Endothelial cell of umbilical vein (primary cell): ENCODE data around the gene DPYD. TPM values are rescaled to one million over a fixed set of nuclear protein-coding genes. Genes with fewer than 3 reads are reported as not detected.

Source experiments
- BruUV-seq: library from RNA; stranded (reverse); fragments of 400-500 nt; replicated peaks from 2 replicates; lab custom pipeline; 2021; lab: Mats Ljungman, UMichigan
- CTCF ChIA-PET: fragments of 300-600, 350-600 bp; sonication (Branson Sonifier 250); formaldehyde crosslinking; loops from one replicate; lab custom pipeline; 2021; ENCODE audit warnings: antibody characterized with exemption, inconsistent platforms; lab: Charles Lee
- POLR2A ChIA-PET: fragments of 300-600, 350-600 bp; sonication (Branson Sonifier 250); formaldehyde crosslinking; loops from one replicate; lab custom pipeline; 2021; ENCODE audit warnings: antibody characterized with exemption, inconsistent platforms; lab: Charles Lee
- DNase-seq: peaks from one replicate; pipeline ENCODE4 v3.0.0-alpha.2; 2011; ENCODE audit warnings: low read depth, low spot score
- FAIRE-seq: peaks from 2 replicates; lab custom pipeline; 2011; peaks lifted over from hg19 to GRCh38; lab: Jason Lieb, UNC
- H2AFZ ChIP-seq: 2 replicates; pipeline ENCODE4 v1.6.0; 2012; ENCODE audit warnings: low read depth, low read length, control low read depth, inconsistent platforms
- H3K27ac ChIP-seq: 2 replicates; pipeline ENCODE4 v1.5.1; 2011; ENCODE audit warnings: low read depth, mild to moderate bottlenecking, control low read depth, low read length, moderate library complexity; ENCODE audit not compliant: insufficient read depth
- H3K27me3 ChIP-seq, 2 experiments: 2 replicates each; pipeline versions ENCODE4 v1.6.0 to v1.6.1; 2011; ENCODE audit warnings: low read length in 2 of 2, mixed read lengths in 1 of 2; ENCODE audit not compliant: control insufficient read depth in 2 of 2, insufficient read depth in 2 of 2
- H3K36me3 ChIP-seq, 2 experiments: 2 replicates in 1 of 2; 3 replicates in 1 of 2; pipeline ENCODE4 v1.5.1; 2011; ENCODE audit warnings: low read length in 2 of 2, mild to moderate bottlenecking in 1 of 2, moderate library complexity in 1 of 2; ENCODE audit not compliant: control insufficient read depth in 2 of 2, insufficient read depth in 2 of 2; ENCODE audit errors: extremely low read depth in 1 of 2
- H3K4me1 ChIP-seq: 3 replicates; pipeline ENCODE4 v1.5.1; 2011; ENCODE audit warnings: mild to moderate bottlenecking, low read length; ENCODE audit not compliant: control insufficient read depth, insufficient read depth; ENCODE audit errors: extremely low read depth
- H3K4me2 ChIP-seq: 2 replicates; pipeline ENCODE4 v1.6.1; 2011; ENCODE audit warnings: low read length, control low read depth, mixed read lengths; ENCODE audit not compliant: insufficient read depth
- H3K4me3 ChIP-seq, 3 experiments: fragments of 200-600 bp in 1 of 3; sonication (generic), shearing (Covaris generic) in 1 of 3; replicated peaks in 1 of 3; 2 replicates each; pipeline ENCODE4 v1.5.1; 2011 to 2016; ENCODE audit warnings: control low read depth in 3 of 3, low read length in 3 of 3, mild to moderate bottlenecking in 2 of 3, inconsistent platforms in 1 of 3, low read depth in 1 of 3, moderate library complexity in 1 of 3; ENCODE audit not compliant: insufficient read depth in 1 of 3
- H3K79me2 ChIP-seq: 2 replicates; pipeline ENCODE4 v1.6.0; 2012; ENCODE audit warnings: low read length, inconsistent platforms; ENCODE audit not compliant: control insufficient read depth, insufficient read depth
- H3K9ac ChIP-seq: replicated peaks from 2 replicates; pipeline ENCODE3; 2011; ENCODE audit warnings: low read length, control low read depth; ENCODE audit not compliant: insufficient read depth; ENCODE audit errors: extremely low read depth
- H3K9me1 ChIP-seq: replicated peaks from 3 replicates; pipeline ENCODE4 v1.6.0; 2011; ENCODE audit warnings: mild to moderate bottlenecking, low read length; ENCODE audit not compliant: control insufficient read depth, insufficient read depth; ENCODE audit errors: extremely low read depth
- H3K9me3 ChIP-seq: replicated peaks from 2 replicates; pipeline ENCODE4 v1.5.1; 2012; ENCODE audit warnings: low read length, inconsistent platforms; ENCODE audit not compliant: control insufficient read depth, insufficient read depth
- H4K20me1 ChIP-seq: replicated peaks from 2 replicates; pipeline ENCODE3; 2011; ENCODE audit warnings: mild to moderate bottlenecking, low read length; ENCODE audit not compliant: control insufficient read depth, insufficient read depth; ENCODE audit errors: extremely low read depth
- EZH2 ChIP-seq: IDR thresholded peaks from 2 replicates; pipeline ENCODE4 v1.6.1; 2012; ENCODE audit warnings: borderline replicate concordance, low read depth, mild to moderate bottlenecking, moderate library complexity, low read length, inconsistent platforms; ENCODE audit not compliant: severe bottlenecking
- FOS ChIP-seq: IDR thresholded peaks from 2 replicates; pipeline ENCODE4 v1.6.1; 2011; ENCODE audit warnings: mild to moderate bottlenecking, low read length, moderate library complexity, borderline replicate concordance; ENCODE audit not compliant: insufficient read depth
- JUN ChIP-seq: IDR thresholded peaks from 2 replicates; pipeline ENCODE4 v1.6.1; 2011; ENCODE audit warnings: borderline replicate concordance, low read depth; ENCODE audit not compliant: insufficient read length, insufficient read depth
- POLR2A ChIP-seq: IDR thresholded peaks from 2 replicates; pipeline ENCODE4 v1.6.1; 2012; ENCODE audit warnings: low read depth, mild to moderate bottlenecking, control low read depth, low read length
- POLR2AphosphoS5 ChIP-seq: IDR thresholded peaks from 2 replicates; pipeline ENCODE4 v1.6.1; 2012; ENCODE audit warnings: low read depth, mild to moderate bottlenecking, control low read depth, low read length, moderate library complexity; ENCODE audit not compliant: insufficient read depth
- dilution Hi-C: fragments of 300-500 bp; cut with MboI; formaldehyde crosslinking; loops from one replicate; pipeline ENCODE4 v1.15.0; 2019; ENCODE audit warnings: low sequenced_read_pairs; ENCODE audit not compliant: extremely low pct_ligation_motif_present
- intact Hi-C: fragments of 100-400 bp; cut with micrococcal nuclease; formaldehyde crosslinking; loops from one replicate; pipeline ENCODE4 v1.10.0; 2022
- polyA plus RNA-seq, 4 experiments: library from polyadenylated mRNA; depleted of rRNA in 3 of 4; stranded (reverse) in 3 of 4; unstranded in 1 of 4; fragments of >200 nt; gene quantifications; 2 replicates each; pipeline versions ENCODE4 v1.2.1 to v1.2.3, GENCODE V29; 2011 to 2012; ENCODE audit warnings: missing spikeins in 1 of 4
- total RNA-seq: library from RNA; stranded (reverse); gene quantifications from 2 replicates; pipeline ENCODE4 v1.2.3, GENCODE V29; 2021
- TF ChIP-seq, protein P1 (sequence below), 2 donors: IDR thresholded peaks; 1 replicate in 1 of 2; 2 replicates in 1 of 2; pipeline ENCODE4 v1.5.1; 2011; ENCODE audit warnings: low read length in 2 of 2, mild to moderate bottlenecking in 2 of 2, moderate library complexity in 2 of 2, control low read depth in 1 of 2, inconsistent platforms in 1 of 2, low read depth in 1 of 2; ENCODE audit not compliant: insufficient read depth in 1 of 2; ENCODE audit errors: extremely low read depth in 1 of 2
- TF ChIP-seq, protein P2 (sequence below): IDR thresholded peaks from 2 replicates; pipeline ENCODE4 v1.6.1; 2011; ENCODE audit not compliant: insufficient read depth, insufficient read length

DPYD gene
- total and polyA plus RNA-seq, 2 donors (not counting 3 experiments of a cell fraction or from before 2014, with no cell fraction given) = 4.6 to 15.1 TPM

DNA sequence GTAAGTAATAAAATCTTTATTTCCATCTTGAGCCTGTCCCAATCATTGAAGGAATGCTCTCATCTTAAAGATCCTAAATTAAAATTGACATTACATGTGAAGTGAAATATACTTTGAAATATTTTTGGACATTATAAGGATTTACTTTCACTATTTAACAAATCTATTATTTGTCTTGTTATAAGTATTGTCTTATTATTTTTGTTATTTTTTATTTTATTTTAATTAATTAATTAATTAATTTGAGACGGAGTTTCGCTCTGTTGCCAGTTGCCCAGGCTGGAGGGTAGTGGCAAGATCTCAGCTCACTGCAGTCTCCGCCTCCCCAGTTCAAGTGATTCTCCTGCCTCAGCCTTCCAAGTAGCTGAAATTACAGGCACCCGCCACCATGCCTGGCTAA lies 343.2 kb downstream of the DPYD start:
- no peaks in the 10 kb centered on the region for H3K9me3 ChIP-seq
- no peaks in the 10 kb centered on the region for H3K79me2 ChIP-seq
- FAIRE-seq = no peak
- TF ChIP-seq POLR2AphosphoS5 (no peak), JUN (no peak), FOS (no peak), POLR2A (no peak), EZH2 (no peak)
- TF ChIP-seq, protein P1, sequence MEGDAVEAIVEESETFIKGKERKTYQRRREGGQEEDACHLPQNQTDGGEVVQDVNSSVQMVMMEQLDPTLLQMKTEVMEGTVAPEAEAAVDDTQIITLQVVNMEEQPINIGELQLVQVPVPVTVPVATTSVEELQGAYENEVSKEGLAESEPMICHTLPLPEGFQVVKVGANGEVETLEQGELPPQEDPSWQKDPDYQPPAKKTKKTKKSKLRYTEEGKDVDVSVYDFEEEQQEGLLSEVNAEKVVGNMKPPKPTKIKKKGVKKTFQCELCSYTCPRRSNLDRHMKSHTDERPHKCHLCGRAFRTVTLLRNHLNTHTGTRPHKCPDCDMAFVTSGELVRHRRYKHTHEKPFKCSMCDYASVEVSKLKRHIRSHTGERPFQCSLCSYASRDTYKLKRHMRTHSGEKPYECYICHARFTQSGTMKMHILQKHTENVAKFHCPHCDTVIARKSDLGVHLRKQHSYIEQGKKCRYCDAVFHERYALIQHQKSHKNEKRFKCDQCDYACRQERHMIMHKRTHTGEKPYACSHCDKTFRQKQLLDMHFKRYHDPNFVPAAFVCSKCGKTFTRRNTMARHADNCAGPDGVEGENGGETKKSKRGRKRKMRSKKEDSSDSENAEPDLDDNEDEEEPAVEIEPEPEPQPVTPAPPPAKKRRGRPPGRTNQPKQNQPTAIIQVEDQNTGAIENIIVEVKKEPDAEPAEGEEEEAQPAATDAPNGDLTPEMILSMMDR (IDR thresholded peaks at IDR 0.05; ENCODE audit: extremely low read depth in 1 of 2, insufficient read depth in 1 of 2, low read depth in 1 of 2, low read length in 2 of 2) = no peak
- TF ChIP-seq, protein P2, sequence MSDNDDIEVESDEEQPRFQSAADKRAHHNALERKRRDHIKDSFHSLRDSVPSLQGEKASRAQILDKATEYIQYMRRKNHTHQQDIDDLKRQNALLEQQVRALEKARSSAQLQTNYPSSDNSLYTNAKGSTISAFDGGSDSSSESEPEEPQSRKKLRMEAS = no peak
- intact Hi-C loops = no loop called here
- no peak overlapping the region for H3K27ac ChIP-seq
- H4K20me1 ChIP-seq = no peaks in the 10 kb centered on the region
- no peaks in the 10 kb centered on the region for H3K9me1 ChIP-seq
- H3K36me3 ChIP-seq = no peaks in the 10 kb centered on the region
- H3K27me3 ChIP-seq = no peaks in the 10 kb centered on the region
- no peak overlapping the region for H3K4me2 ChIP-seq
- H3K9ac ChIP-seq = no peak overlapping the region
- dilution Hi-C loops = no loop called here
- CTCF ChIA-PET = no interaction called here
- H3K4me3 ChIP-seq = no peak overlapping the region
- BruUV-seq = no TSS peak
- POLR2A ChIA-PET = no interaction called here
- no peaks in the 10 kb centered on the region for H3K4me1 ChIP-seq
- H2AFZ ChIP-seq = no peak overlapping the region
- no peak for DNase-seq
